Measurements from ENCODE around the gene AUTS2.

GRCh38 chr7:69957661-69958060 lies 359.4 kb downstream of the AUTS2 start:
- TF ChIP-seq CTCF (IDR thresholded peaks at IDR 0.05; ENCODE audit: control extremely low read depth in 1 of 3, insufficient read depth in 1 of 3, low read depth in 1 of 3, low read length in 3 of 3) (no peak), EZH2 (IDR thresholded peaks at IDR 0.05; ENCODE audit: low read depth, low read length, severe bottlenecking) (no peak), MAX (IDR thresholded peaks at IDR 0.05) (no peak), TEAD4 (IDR thresholded peaks at IDR 0.05; ENCODE audit: low read depth, low read length) (no peak), RNF2 (IDR thresholded peaks at IDR 0.05; ENCODE audit: borderline replicate concordance, low read depth, low read length, missing control alignments, poor library complexity, severe bottlenecking) (no peak), EP300 (IDR thresholded peaks at IDR 0.05; ENCODE audit: borderline replicate concordance in 1 of 2, low read depth in 2 of 2, low read length in 2 of 2) (no peak), SIN3A (conservative IDR thresholded peaks at IDR 0.05 in 1 of 2, IDR thresholded peaks at IDR 0.05 in 1 of 2; ENCODE audit: low read depth in 1 of 2, low read length in 2 of 2) (no peak), TAF1 (IDR thresholded peaks at IDR 0.05; ENCODE audit: low read depth, low read length) (no peak), RAD21 (IDR thresholded peaks at IDR 0.05 in 1 of 2, conservative IDR thresholded peaks at IDR 0.05 in 1 of 2; ENCODE audit: low read depth in 2 of 2, low read length in 2 of 2) (no peak), BRCA1 (IDR thresholded peaks at IDR 0.05; ENCODE audit: low read depth, low read length) (no peak), E2F6 (IDR thresholded peaks at IDR 0.05) (no peak), POLR2AphosphoS5 (IDR thresholded peaks at IDR 0.05; ENCODE audit: low read depth, low read length) (no peak)
